ENCODE measurements around the gene DIAPH1.

The DIAPH1 gene

DNA sequence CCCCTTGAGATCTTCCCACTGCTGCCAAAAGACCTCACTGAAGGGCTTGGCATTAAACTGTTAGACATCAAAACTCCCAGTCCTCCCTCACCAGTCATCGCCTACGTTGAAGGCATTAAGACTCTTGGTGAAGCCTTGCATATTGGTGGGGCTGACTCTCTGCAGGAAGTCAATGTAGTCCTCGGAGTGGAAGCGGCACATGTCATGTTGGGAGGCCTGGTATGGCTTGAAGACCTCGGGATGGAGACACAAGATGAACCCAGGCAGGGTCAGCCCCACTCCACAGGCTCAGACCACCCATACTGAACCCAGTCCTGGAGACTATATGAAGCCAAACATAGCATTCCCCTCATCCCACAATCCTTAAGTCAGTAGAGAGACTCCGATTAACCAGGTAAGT, 15.9 kb upstream of the DIAPH1 start:
- no peak for TF ChIP-seq ZFX (IDR thresholded peaks at IDR 0.05; ENCODE audit: borderline replicate concordance)
- TF ChIP-seq, protein P1, sequence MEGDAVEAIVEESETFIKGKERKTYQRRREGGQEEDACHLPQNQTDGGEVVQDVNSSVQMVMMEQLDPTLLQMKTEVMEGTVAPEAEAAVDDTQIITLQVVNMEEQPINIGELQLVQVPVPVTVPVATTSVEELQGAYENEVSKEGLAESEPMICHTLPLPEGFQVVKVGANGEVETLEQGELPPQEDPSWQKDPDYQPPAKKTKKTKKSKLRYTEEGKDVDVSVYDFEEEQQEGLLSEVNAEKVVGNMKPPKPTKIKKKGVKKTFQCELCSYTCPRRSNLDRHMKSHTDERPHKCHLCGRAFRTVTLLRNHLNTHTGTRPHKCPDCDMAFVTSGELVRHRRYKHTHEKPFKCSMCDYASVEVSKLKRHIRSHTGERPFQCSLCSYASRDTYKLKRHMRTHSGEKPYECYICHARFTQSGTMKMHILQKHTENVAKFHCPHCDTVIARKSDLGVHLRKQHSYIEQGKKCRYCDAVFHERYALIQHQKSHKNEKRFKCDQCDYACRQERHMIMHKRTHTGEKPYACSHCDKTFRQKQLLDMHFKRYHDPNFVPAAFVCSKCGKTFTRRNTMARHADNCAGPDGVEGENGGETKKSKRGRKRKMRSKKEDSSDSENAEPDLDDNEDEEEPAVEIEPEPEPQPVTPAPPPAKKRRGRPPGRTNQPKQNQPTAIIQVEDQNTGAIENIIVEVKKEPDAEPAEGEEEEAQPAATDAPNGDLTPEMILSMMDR (IDR thresholded peaks at IDR 0.05): no peak
- no peak overlapping the region for H3K27ac ChIP-seq

- no peak for TF ChIP-seq ZFX (IDR thresholded peaks at IDR 0.05; ENCODE audit: borderline replicate concordance)
- TF ChIP-seq, protein P1 (IDR thresholded peaks at IDR 0.05): no peak
- no peak overlapping the region for H3K27ac ChIP-seq
Observed at GRCh38 chr5:141633871-141634561, 15.2 kb upstream of the DIAPH1 start.

- TF ChIP-seq ZFX (IDR thresholded peaks at IDR 0.05; ENCODE audit: borderline replicate concordance): no peak
- TF ChIP-seq, protein P1 (IDR thresholded peaks at IDR 0.05): no peak
- H3K27ac ChIP-seq: no peak overlapping the region
Observed at GRCh38 chr5:141632650-141633049, 13.8 kb upstream of the DIAPH1 start.

DNA sequence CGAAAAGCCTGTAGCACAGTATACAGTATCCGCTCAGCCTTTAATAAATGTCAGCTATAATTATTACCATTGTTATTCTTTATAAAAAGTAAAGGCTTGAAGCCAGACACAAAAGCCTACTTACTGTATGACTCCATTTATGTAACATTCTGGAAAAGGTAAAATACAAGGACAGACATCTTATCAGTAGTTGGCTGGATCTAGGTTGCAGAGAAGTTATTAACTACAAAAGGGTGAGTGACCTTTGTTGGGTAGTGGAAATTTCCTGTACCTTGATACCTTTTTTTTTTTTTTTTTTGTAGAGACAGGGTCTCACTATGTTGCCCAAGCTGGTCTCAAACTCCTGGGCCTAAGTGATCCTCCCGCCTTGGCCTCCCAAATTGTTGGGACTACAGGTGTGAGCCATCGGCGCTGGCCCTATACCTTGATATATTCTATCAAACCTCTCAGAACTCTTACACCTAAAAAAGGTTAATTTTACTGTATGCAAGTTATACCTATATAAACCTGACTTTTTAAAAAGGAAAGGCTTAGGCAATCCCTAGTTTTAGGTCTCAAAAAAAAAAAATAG, 11.9 kb upstream of the DIAPH1 start:
- TF ChIP-seq, protein P1 (IDR thresholded peaks at IDR 0.05): no peak
- no peak for TF ChIP-seq ZFX (IDR thresholded peaks at IDR 0.05; ENCODE audit: borderline replicate concordance)
- no peak overlapping the region for H3K27ac ChIP-seq

DNA sequence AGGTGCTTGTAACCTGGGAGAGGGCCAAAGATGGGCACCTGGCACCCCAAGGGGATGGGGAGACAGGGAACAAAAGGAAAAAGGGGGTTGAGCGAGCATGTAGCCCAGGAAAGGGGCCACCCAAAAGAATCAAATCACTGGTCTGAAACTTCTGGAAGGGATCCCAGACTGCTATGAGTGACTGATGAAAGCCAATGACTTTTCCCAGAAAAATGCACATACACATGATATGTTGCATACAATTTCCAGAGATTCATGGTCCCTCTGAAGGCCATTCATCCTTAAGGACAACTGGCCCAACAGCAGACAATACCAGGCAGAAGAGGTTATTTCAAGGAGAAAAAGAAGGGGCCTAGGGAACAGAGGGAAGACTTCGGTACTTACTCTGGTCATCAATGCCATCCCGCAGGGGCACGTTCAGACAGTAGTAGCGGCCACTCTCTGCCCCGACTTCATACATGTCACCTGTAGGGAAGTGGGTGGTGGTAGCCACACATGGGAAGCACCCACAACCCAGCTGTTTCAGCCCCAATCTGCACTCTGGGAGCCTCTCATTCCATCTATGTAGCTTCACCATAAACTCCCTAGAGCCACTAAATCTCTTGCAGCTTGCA, 9.5 kb upstream of the DIAPH1 start:
- no peak for TF ChIP-seq ZFX (IDR thresholded peaks at IDR 0.05; ENCODE audit: borderline replicate concordance)
- TF ChIP-seq, protein P1 (IDR thresholded peaks at IDR 0.05): no peak
- no peak overlapping the region for H3K27ac ChIP-seq

DNA sequence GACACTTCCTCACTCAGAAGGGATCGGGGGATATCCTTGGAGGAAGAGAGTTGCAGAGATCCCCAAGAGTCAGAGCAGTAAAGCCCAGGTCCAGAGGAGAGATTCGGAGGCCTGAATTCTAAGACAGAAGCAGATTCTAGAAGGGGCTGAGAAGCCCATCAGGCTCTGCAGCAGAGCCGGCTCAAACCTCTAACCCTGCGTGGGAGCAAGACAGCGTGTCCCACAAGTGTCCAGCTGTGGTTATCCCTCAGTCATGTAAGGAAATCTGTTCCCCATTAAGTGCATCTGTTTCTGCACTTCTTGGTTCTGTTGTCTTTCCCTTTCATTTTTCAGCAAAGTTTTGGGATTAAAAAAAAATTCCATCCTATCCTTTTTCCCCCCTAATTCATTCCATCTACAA, 4.8 kb upstream of the DIAPH1 start:
- no peak overlapping the region for H3K27ac ChIP-seq
- TF ChIP-seq, protein P1 (IDR thresholded peaks at IDR 0.05): no peak
- TF ChIP-seq ZFX (IDR thresholded peaks at IDR 0.05; ENCODE audit: borderline replicate concordance): no peak

- H3K27ac ChIP-seq: no peak overlapping the region
- TF ChIP-seq, protein P1 (IDR thresholded peaks at IDR 0.05): no peak
- TF ChIP-seq ZFX (IDR thresholded peaks at IDR 0.05; ENCODE audit: borderline replicate concordance): no peak
Observed at GRCh38 chr5:141623186-141623585, 4.4 kb upstream of the DIAPH1 start.

Measured in 22Rv1 (cell line).